T-helper 2 cell (primary cell): ENCODE measurements around the gene GORASP1.
"Not testable (repeated sequence)": the region's sequence is repeated elsewhere in the genome, so short reads cannot be mapped to it uniquely, and the experiment has no call there.

Source experiments
- DNase-seq, 5 experiments: peaks; one replicate each; pipeline versions ENCODE4 v3.0.0 to v3.0.0-alpha.2; 2012 to 2022

GORASP1 gene

DNA sequence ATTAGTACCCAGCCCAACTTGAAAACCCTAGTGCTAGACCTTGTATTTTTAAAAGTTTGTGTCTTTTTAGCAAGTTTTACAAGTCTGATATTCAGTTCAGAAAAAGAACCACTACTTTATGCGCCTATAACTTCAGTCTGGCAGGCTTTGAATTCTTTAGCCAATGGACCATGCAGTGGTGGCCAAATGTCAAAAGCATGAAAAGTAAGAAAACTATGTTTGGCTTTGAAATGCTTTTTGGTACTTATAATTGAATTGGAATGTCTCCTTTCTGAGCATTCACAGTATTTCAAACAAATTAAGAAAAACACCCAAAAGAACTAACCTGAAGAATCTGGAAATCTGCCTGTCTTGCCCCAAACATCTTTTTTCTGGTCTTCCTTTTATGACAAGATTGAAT, 42.8 kb downstream of the GORASP1 start:
- DNase-seq = no peak

DNA sequence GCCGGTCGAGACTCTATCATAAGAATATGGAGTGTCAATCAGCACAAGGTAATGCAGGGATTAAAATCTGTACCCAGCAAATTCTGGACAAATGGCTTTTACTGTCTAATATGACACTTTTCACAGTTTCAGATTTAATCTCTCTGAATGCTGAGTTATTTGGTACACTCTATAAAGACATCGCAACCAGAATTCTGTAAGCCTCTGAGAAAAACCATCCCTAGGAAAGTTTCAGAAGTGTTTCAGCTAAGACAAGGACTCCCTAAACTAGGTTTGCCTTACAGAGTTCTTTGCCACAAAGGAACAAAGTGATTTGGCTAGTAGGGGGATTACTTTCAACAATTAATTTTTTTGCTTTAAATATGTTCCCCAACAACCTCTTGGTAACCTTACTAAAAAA, 44.3 kb downstream of the GORASP1 start:
- DNase-seq = peak in 1 of 5 experiments; percentile 14

GRCh38 chr3:39062180-39062579, 45.2 kb downstream of the GORASP1 start:
- DNase-seq = no peak

DNA sequence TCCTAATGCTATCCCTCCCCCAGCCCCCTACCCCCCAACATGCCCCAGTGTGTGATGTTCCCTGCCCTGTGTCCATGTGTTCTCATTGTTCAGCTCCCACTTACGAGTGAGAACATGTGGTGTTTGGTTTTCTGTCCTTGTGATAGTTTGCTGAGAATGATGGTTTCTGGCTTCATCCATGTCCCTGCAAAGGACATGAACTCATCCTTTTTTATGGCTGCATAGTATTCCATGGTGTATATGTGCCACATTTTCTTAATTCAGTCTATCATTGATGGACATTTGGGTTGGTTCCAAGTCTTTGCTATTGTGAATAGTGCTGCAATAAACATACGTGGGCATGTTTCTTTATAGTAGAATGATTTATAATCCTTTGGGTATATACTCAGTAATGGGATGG, 46.2 kb downstream of the GORASP1 start:
- not testable (repeated sequence) for DNase-seq

GRCh38 chr3:39056151-39056550, 51.3 kb downstream of the GORASP1 start:
- DNase-seq = no peak

GRCh38 chr3:39053696-39054095, 53.7 kb downstream of the GORASP1 start:
- no peak for DNase-seq

- DNase-seq = peak in 1 of 5 experiments; percentile 50
Measured at GRCh38 chr3:39052583-39052982, 54.8 kb downstream of the GORASP1 start.

- DNase-seq = peak; percentile 72 to 97 (median 89)
Measured at GRCh38 chr3:39051649-39052561, 55.5 kb downstream of the GORASP1 start, which contains the start of the genes SCN11A and WDR48. TSS of gene SCN11A (minus strand) at chr3:39051944. CDS start at chr3:38950362, 101,582 bp downstream. TSS of gene WDR48 (plus strand) at chr3:39052016. CDS start at chr3:39052026, 10 bp downstream.

DNA sequence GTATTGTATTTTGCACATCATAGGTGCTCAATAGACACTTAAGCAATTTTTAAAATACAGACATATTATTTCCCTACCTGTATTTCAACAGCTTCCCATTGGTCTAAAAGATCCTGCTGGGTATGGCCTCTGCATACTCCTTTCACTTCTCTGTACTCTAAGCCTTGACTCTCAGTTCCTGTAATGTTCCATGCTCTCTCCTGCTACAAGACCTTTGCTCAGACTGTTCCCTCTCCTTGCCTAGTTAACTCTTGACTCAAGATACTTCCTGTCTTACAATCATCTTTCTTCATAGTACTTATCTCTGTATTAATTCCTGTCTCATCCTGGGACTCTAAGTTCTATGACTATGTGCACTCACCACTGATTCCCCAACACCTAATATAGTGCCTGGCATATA, 57.4 kb downstream of the GORASP1 start:
- no peak for DNase-seq
